GM21723 (cell line): ENCODE results near the gene LHX4.

Experiments used
- ATAC-seq: cut with Tn5 transposase; IDR thresholded peaks from one replicate; pipeline ENCODE4 v1.9.1; 2021; ENCODE audit warnings: mild to moderate bottlenecking, moderate library complexity; ENCODE audit not compliant: unreplicated experiment

The LHX4 gene

GRCh38 chr1:180270530-180271271 lies 40.6 kb downstream of the LHX4 start:
- no peak for ATAC-seq

- no peak for ATAC-seq
These were observed 41.5 kb downstream of the LHX4 start for GRCh38 chr1:180271272-180272255.

GRCh38 chr1:180272395-180272794 lies 42.3 kb downstream of the LHX4 start:
- ATAC-seq: no peak

GRCh38 chr1:180273066-180273465 lies 43.0 kb downstream of the LHX4 start:
- no peak for ATAC-seq

GRCh38 chr1:180274221-180274620 lies 44.2 kb downstream of the LHX4 start:
- no peak for ATAC-seq

- no peak for ATAC-seq
These were observed 45.7 kb downstream of the LHX4 start for GRCh38 chr1:180275726-180276125.

GRCh38 chr1:180277476-180278193 lies 47.6 kb downstream of the LHX4 start:
- no peak for ATAC-seq

- no peak for ATAC-seq
These were observed 48.1 kb downstream of the LHX4 start for GRCh38 chr1:180278194-180278515.

GRCh38 chr1:180278596-180279395 lies 48.7 kb downstream of the LHX4 start:
- ATAC-seq: no peak

- no peak for ATAC-seq
These were observed 49.6 kb downstream of the LHX4 start for GRCh38 chr1:180279651-180280050.

GRCh38 chr1:180280617-180281016 lies 50.6 kb downstream of the LHX4 start:
- no peak for ATAC-seq

GRCh38 chr1:180281490-180281889 lies 51.4 kb downstream of the LHX4 start:
- ATAC-seq: no peak

- no peak for ATAC-seq
These were observed 52.5 kb downstream of the LHX4 start for GRCh38 chr1:180282401-180283044.

GRCh38 chr1:180283098-180283497 lies 53.0 kb downstream of the LHX4 start:
- no peak for ATAC-seq

- no peak for ATAC-seq
These were observed 56.4 kb downstream of the LHX4 start for GRCh38 chr1:180286417-180286816.

- no peak for ATAC-seq
These were observed 58.1 kb downstream of the LHX4 start for GRCh38 chr1:180287988-180288705.

- no peak for ATAC-seq
These were observed 58.9 kb downstream of the LHX4 start for GRCh38 chr1:180288940-180289339.

GRCh38 chr1:180290265-180291001 lies 60.4 kb downstream of the LHX4 start:
- no peak for ATAC-seq

GRCh38 chr1:180291004-180291403 lies 60.9 kb downstream of the LHX4 start:
- no peak for ATAC-seq
